Activated CD4-positive, alpha-beta T cell treated with anti-CD3 and anti-CD28 coated beads, Interleukin-2, amount 10 ng/mL, durations not matched to agents 7 days and 5 days (primary cell): Measurements from ENCODE around the gene CPLANE1. TPM values are rescaled to one million over a fixed set of nuclear protein-coding genes. Genes with fewer than 3 reads are reported as not detected.
A peak's percentile ranks its signal among the peaks of the same experiment; 100 is the strongest.

Experiments used
- CTCF ChIA-PET: fragments of 350-600 bp; sonication (Branson Sonifier 250); formaldehyde crosslinking; loops from one replicate; lab custom pipeline; 2021; ENCODE audit warnings: antibody characterized with exemption; lab: Charles Lee
- POLR2A ChIA-PET: fragments of 350-600 bp; sonication (Branson Sonifier 250); formaldehyde crosslinking; loops from one replicate; lab custom pipeline; 2021; ENCODE audit warnings: antibody characterized with exemption; lab: Charles Lee
- DNase-seq: peaks from one replicate; pipeline ENCODE4 v3.0.0-alpha.2; 2020
- H3K27ac Mint-ChIP-seq: one replicate; pipeline ENCODE4 v1.8.0; 2021; ENCODE audit warnings: mild to moderate bottlenecking, moderate library complexity, mixed read lengths
- H3K27me3 Mint-ChIP-seq: one replicate; pipeline ENCODE4 v1.8.0; 2021; ENCODE audit warnings: mixed read lengths
- H3K36me3 Mint-ChIP-seq: one replicate; pipeline ENCODE4 v1.8.0; 2021; ENCODE audit warnings: low read depth, mixed read lengths
- H3K4me1 Mint-ChIP-seq: one replicate; pipeline ENCODE4 v1.8.0; 2021; ENCODE audit warnings: mixed read lengths
- H3K4me3 Mint-ChIP-seq: one replicate; pipeline ENCODE4 v1.8.0; 2021; ENCODE audit warnings: mild to moderate bottlenecking, moderate library complexity, mixed read lengths
- H3K9me3 Mint-ChIP-seq: one replicate; pipeline ENCODE4 v1.8.0; 2021; ENCODE audit warnings: mixed read lengths
- total RNA-seq, 2 experiments: library from RNA; stranded (reverse); gene quantifications; one replicate each; pipeline ENCODE4 v1.2.3, GENCODE V29; 2021

The CPLANE1 gene
- total RNA-seq, 2 experiments from 2014 or later, result 11.4 to 13.7 TPM

GRCh38 chr5:37075399-37075950 is 173.7 kb downstream of the CPLANE1 start:
- Mint-ChIP-seq H3K9me3 (no peaks in the 10 kb centered on the region), H3K27me3 (no peaks in the 10 kb centered on the region), H3K4me1 (no peaks in the 10 kb centered on the region), H3K27ac (no peak overlapping the region), H3K4me3 (no peak overlapping the region), H3K36me3 (peaks cover 11% of the 10 kb centered on the region)
- ChIA-PET POLR2A (no interaction called here), CTCF (no interaction called here)
- DNase-seq, result no peak

DNA sequence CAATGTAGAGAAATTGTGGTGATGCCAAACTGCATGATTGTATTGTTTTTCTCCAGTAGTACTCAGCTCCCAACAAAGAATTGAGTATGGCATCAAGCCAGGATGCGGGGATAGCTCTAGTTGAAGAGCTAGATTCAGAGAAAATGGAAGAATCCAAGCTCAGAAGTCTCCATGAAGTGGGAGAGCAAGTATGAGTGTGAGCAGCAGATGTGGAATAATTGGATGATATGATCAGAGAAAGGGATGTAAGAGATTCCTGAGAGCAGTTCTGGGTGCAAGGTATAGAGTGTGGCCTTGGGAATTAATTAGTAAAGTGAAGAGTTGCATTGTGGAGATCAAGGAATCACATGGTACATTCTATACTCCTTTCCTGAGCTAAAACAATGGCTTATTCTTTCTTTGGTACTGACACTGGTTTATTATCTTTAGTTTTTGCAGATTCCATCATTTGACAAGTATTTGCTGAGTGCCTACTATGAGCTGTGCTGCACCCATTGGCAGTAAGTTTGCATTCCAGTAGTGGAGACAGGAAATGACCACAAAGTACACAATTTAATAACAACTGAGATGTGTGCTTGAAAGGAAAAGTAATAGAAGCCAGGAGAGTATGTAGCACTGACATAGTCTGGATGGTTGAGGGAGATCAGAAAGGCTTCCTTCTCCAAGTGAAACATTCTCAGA is 177.1 kb downstream of the CPLANE1 start:
- ChIA-PET POLR2A (no interaction called here), CTCF (interaction anchor here (1.1 to 1.9 kb wide), 4 partner anchors 8 to 34 kb away, joined by 3 to 7 read pairs (median 3); no protein-coding TSS in a partner anchor)
- no peak overlapping the region for H3K4me3 Mint-ChIP-seq
- no peaks in the 10 kb centered on the region for H3K9me3 Mint-ChIP-seq
- H3K27ac Mint-ChIP-seq, result no peak overlapping the region
- DNase-seq, result no peak
- no peaks in the 10 kb centered on the region for H3K27me3 Mint-ChIP-seq
- peaks cover 1% of the 10 kb centered on the region for H3K36me3 Mint-ChIP-seq
- H3K4me1 Mint-ChIP-seq, result no peaks in the 10 kb centered on the region

DNA sequence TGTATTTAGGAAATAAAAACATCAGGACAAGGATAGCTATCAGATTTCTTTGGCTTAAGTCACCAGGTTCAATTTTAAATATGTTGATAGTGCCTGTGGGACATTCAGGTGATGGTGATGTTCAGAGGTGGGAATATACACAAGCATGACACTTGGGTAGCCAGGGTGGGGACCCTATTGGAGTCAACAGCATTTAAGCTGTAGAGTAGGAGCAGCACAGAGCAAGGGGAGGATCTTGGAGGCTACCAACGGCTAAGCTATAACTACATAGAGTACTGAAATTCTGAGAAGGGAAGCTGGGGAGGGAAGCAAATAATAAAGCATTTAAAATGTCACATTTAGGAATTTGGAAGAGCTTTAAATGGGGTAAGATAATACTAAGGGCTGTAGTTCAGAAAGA is 177.7 kb downstream of the CPLANE1 start:
- DNase-seq, result no peak
- Mint-ChIP-seq H3K36me3 (peaks cover 5% of the 10 kb centered on the region), H3K4me3 (no peak overlapping the region), H3K9me3 (no peaks in the 10 kb centered on the region), H3K27ac (no peak overlapping the region), H3K27me3 (no peaks in the 10 kb centered on the region), H3K4me1 (no peaks in the 10 kb centered on the region)
- ChIA-PET CTCF (interaction anchor here (1.1 to 1.9 kb wide), 4 partner anchors 9 to 35 kb away, joined by 3 to 7 read pairs (median 3); no protein-coding TSS in a partner anchor), POLR2A (no interaction called here)

DNA sequence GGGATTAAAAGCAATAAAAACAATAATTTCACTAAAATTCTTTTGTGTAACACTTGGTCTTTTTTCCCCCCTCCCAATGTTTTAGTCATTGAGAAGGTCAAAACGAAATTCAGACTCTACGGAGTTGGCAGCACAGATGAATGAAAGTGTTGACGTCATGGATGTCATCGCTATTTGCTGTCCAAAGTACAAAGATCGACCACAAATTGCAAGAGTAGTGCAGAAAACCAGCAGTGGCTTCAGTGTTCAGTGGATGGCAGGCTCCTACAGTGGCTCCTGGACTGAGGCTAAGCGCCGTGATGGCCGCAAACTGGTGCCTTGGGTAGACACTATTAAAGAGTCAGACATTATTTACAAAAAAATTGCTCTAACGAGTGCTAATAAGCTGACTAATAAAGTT is 184.7 kb downstream of the CPLANE1 start:
- POLR2A ChIA-PET, result no interaction called here
- no peak overlapping the region for H3K27ac Mint-ChIP-seq
- H3K9me3 Mint-ChIP-seq, result no peaks in the 10 kb centered on the region

GRCh38 chr5:37063739-37064138 is 185.4 kb downstream of the CPLANE1 start:
- no peaks in the 10 kb centered on the region for H3K9me3 Mint-ChIP-seq
- H3K4me3 Mint-ChIP-seq, result no peak overlapping the region
- CTCF ChIA-PET, result interaction anchor here (1.3 kb wide), 1 partner anchor 9 kb away, joined by 4 read pairs; no protein-coding TSS in a partner anchor
- peaks cover 40% of the 10 kb centered on the region for H3K36me3 Mint-ChIP-seq
- no peaks in the 10 kb centered on the region for H3K27me3 Mint-ChIP-seq
- no peak for DNase-seq
- no peaks in the 10 kb centered on the region for H3K4me1 Mint-ChIP-seq
- POLR2A ChIA-PET, result no interaction called here
- no peak overlapping the region for H3K27ac Mint-ChIP-seq

More for the DNA sequence above, 184.7 kb downstream of the CPLANE1 start:
- H3K36me3 Mint-ChIP-seq, result peaks cover 35% of the 10 kb centered on the region
- H3K27me3 Mint-ChIP-seq, result no peaks in the 10 kb centered on the region
- no peaks in the 10 kb centered on the region for H3K4me1 Mint-ChIP-seq
- CTCF ChIA-PET, result interaction anchor here (1.3 kb wide), 1 partner anchor 9 kb away, joined by 4 read pairs; no protein-coding TSS in a partner anchor
- no peak for DNase-seq
- H3K4me3 Mint-ChIP-seq, result no peak overlapping the region

DNA sequence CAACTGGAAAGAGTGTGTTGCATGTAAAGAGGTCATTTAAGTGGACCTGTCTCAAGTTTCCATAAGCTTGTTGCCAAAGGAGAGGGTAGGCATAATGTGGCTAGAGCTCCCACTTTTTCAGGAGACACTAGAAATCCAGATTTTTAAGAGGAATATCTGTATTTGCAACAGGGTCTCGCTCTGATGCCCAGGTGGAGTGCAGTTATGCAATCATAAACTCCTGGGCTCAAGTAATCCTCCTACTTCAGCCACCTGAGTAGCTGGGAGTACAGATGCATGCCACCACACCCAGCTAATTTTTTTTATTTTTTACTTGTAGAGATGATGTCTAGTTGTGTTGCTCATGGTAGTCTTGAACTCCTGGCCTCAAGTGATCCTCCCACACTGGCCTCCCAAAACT is 189.1 kb downstream of the CPLANE1 start:
- Mint-ChIP-seq H3K27me3 (no peaks in the 10 kb centered on the region), H3K9me3 (no peaks in the 10 kb centered on the region), H3K36me3 (peaks cover 47% of the 10 kb centered on the region), H3K27ac (no peak overlapping the region), H3K4me3 (no peak overlapping the region), H3K4me1 (peaks cover 17% of the 10 kb centered on the region)
- CTCF ChIA-PET, result interaction anchor here (0.8 kb wide), 1 partner anchor 14 kb away, joined by 3 read pairs; no protein-coding TSS in a partner anchor
- POLR2A ChIA-PET, result interaction anchor here (0.6 kb wide), 1 partner anchor 25 kb away, joined by 4 read pairs; no protein-coding TSS in a partner anchor
- DNase-seq, result no peak

DNA sequence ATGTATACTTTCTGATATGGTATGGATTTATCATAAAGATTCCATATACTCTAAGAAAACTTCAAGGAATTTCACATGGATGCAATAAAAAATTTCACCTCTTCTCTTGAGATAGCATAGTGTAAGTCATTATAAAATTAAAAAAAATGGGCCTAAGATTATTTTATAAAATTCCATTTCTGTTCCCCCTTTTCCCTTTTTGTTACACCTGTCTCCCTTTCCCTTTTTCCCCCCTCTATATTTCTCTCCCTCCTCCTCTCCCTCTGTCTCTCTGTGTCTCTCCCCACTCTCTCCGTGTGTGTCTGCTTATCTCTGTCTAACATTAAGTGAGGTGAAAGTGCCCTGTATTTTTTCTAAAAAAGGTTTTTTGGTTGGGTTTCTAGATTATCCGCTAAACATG is 192.4 kb downstream of the CPLANE1 start:
- peak overlapping the region; percentile 61 for H3K27ac Mint-ChIP-seq
- CTCF ChIA-PET, result no interaction called here
- no peaks in the 10 kb centered on the region for H3K9me3 Mint-ChIP-seq
- DNase-seq, result no peak
- H3K4me1 Mint-ChIP-seq, result peaks cover 18% of the 10 kb centered on the region
- peaks cover 51% of the 10 kb centered on the region for H3K36me3 Mint-ChIP-seq
- H3K4me3 Mint-ChIP-seq, result no peak overlapping the region
- no peaks in the 10 kb centered on the region for H3K27me3 Mint-ChIP-seq
- POLR2A ChIA-PET, result no interaction called here

Other genes with a start within 250 kb of the CPLANE1 start
- 10 to 100 TPM; 47.5 to 59.1 TPM for gene NUP155, start 121.7 kb upstream of the CPLANE1 start, total RNA-seq
- 10 to 100 TPM; 31.8 to 38.3 TPM for gene WDR70, start 129.9 kb upstream of the CPLANE1 start, total RNA-seq